Measurements from ENCODE around the gene RBM23. TPM values are rescaled to one million over a fixed set of nuclear protein-coding genes. Genes with fewer than 3 reads are reported as not detected.

Gene RBM23
- total and polyA plus RNA-seq, 9 of the 15 experiments (the other 6 are each of a cell fraction or from before 2014, with no cell fraction given), result 46.0 to 102 (median 58.5) TPM

DNA sequence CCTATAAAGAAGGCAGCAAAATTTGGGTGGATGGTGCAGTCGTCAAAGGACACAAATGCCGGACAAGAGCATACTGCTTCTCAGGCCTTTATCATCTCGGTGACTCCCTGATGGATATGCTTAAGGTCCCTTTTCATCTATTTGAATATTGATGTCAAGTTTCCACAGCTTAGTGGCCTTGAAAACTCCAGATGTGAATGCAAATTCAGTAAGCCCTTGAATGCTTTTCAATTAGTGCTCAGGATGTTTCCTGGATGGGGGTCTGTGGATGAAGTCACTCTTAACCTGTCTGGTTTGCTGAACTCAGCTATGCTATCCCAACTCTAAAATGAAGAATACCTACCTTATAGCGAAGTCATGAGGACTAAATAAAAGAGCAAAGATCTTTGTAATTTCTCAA, 25.2 kb downstream of the RBM23 start (continued):
- no peak for TF ChIP-seq KLF10 (CRISPR knock-in tag; IDR thresholded peaks at IDR 0.05)

DNA sequence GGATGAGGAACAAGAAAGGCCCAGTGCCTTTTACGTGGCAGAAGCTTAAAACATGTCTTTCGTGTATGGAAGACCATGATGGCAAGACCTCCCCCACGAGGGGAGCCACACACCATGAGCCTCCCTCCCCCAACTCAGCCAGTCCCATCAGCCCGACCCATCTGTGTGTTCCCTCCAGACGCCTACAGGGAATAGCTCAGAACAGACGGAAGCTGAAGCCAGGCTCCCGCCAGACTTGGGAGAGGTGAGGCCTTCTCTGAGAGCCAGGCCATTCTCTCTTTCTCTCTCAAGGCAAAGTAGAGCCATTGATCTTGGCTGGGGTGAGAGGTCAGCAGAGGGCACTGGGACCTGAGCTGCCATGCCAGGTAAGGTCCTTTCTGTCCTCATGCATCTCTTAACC, 26.5 kb downstream of the RBM23 start:
- CTCF ChIA-PET (ENCODE audit: low intra/inter-chr PET ratio), result no interaction called here
- no peak for ATAC-seq
- no peak overlapping the region for H3K4me2 ChIP-seq (ENCODE audit: insufficient read depth, low read length)
- TF ChIP-seq RBM17 (IDR thresholded peaks at IDR 0.05; ENCODE audit: borderline replicate concordance, low read depth, low read length) (no peak), IFI16 (CRISPR knock-in tag; IDR thresholded peaks at IDR 0.05) (no peak), ZNF347 (CRISPR knock-in tag; IDR thresholded peaks at IDR 0.05; ENCODE audit: low read depth) (no peak), CCAR2 (IDR thresholded peaks at IDR 0.05; ENCODE audit: low read depth, low read length) (no peak), EZH2 (IDR thresholded peaks at IDR 0.05; ENCODE audit: borderline replicate concordance, low read depth, low read length) (no peak), BRD9 (IDR thresholded peaks at IDR 0.05; ENCODE audit: low read depth, partially characterized antibody) (no peak), KHSRP (IDR thresholded peaks at IDR 0.05) (no peak), SMAD4 (CRISPR knock-in tag; conservative IDR thresholded peaks at IDR 0.05) (no peak), NFYB (IDR thresholded peaks at IDR 0.05; ENCODE audit: extremely low read depth, insufficient read length) (no peak), HNRNPLL (IDR thresholded peaks at IDR 0.05; ENCODE audit: low read depth, low read length, poor library complexity, severe bottlenecking) (no peak)
- TF ChIP-seq, protein P1, sequence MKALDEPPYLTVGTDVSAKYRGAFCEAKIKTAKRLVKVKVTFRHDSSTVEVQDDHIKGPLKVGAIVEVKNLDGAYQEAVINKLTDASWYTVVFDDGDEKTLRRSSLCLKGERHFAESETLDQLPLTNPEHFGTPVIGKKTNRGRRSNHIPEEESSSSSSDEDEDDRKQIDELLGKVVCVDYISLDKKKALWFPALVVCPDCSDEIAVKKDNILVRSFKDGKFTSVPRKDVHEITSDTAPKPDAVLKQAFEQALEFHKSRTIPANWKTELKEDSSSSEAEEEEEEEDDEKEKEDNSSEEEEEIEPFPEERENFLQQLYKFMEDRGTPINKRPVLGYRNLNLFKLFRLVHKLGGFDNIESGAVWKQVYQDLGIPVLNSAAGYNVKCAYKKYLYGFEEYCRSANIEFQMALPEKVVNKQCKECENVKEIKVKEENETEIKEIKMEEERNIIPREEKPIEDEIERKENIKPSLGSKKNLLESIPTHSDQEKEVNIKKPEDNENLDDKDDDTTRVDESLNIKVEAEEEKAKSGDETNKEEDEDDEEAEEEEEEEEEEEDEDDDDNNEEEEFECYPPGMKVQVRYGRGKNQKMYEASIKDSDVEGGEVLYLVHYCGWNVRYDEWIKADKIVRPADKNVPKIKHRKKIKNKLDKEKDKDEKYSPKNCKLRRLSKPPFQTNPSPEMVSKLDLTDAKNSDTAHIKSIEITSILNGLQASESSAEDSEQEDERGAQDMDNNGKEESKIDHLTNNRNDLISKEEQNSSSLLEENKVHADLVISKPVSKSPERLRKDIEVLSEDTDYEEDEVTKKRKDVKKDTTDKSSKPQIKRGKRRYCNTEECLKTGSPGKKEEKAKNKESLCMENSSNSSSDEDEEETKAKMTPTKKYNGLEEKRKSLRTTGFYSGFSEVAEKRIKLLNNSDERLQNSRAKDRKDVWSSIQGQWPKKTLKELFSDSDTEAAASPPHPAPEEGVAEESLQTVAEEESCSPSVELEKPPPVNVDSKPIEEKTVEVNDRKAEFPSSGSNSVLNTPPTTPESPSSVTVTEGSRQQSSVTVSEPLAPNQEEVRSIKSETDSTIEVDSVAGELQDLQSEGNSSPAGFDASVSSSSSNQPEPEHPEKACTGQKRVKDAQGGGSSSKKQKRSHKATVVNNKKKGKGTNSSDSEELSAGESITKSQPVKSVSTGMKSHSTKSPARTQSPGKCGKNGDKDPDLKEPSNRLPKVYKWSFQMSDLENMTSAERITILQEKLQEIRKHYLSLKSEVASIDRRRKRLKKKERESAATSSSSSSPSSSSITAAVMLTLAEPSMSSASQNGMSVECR (CRISPR knock-in tag; IDR thresholded peaks at IDR 0.05), result no peak

More for the DNA sequence above, 26.5 kb downstream of the RBM23 start:
- H3K9me3 ChIP-seq (replicated peaks; ENCODE audit: control insufficient read depth, insufficient read depth, low read depth, low read length), result no peaks in the 10 kb centered on the region
- H3K9me1 ChIP-seq (ENCODE audit: control insufficient read depth, insufficient read depth, low read length), result peaks cover 3% of the 10 kb centered on the region
- H4K20me1 ChIP-seq (replicated peaks; ENCODE audit: control insufficient read depth, insufficient read depth, low read length), result no peaks in the 10 kb centered on the region
- POLR2A ChIA-PET, result interaction anchor here (0.6 to 1.3 kb wide), 3 partner anchors 9 to 367 kb away, joined by 3 to 4 read pairs (median 4); partner anchors contain the start of gene REM2
- BruUV-seq (replicated peaks), result no TSS peak
- H3K4me1 ChIP-seq (replicated peaks in 1 of 2; ENCODE audit: control insufficient read depth in 2 of 2, insufficient read depth in 2 of 2, low read length in 2 of 2), result peaks cover 20 to 25% of the 10 kb centered on the region in 2 experiments; a peak in 4 of 5 replicates
- 68% methylated on average over 7 of the region's 7 CpGs for WGBS (ENCODE audit: insufficient coverage, low coverage, missing lambda C conversion rate)
- no peak overlapping the region for H2AFZ ChIP-seq (ENCODE audit: low read depth, low read length)
- no peaks in the 10 kb centered on the region for H3K27me3 ChIP-seq (ENCODE audit: control insufficient read depth in 2 of 2, insufficient read depth in 2 of 2, low read length in 2 of 2)
- intact Hi-C loops (cut with micrococcal nuclease), result no loop called here
- H3K27ac ChIP-seq (ENCODE audit: extremely low read depth, low read depth, low read length), result peak overlapping the region; percentile 34; the same call in 1 of the 3 replicates
- H3K4me3 ChIP-seq, result no peak overlapping the region
- in situ Hi-C loops (cut with MboI), result no loop called here
- no peaks in the 10 kb centered on the region for H3K36me3 ChIP-seq (ENCODE audit: control insufficient read depth, insufficient read depth, low read length)
- no peak for DNase-seq (ENCODE audit: extremely low read depth in 1 of 4, low spot score in 3 of 4)
- no peak for FAIRE-seq
- H3K79me2 ChIP-seq (ENCODE audit: control insufficient read depth, insufficient read depth, low read length), result peaks cover 9% of the 10 kb centered on the region
- peak overlapping the region in 1 of 2 experiments; percentile 66; a peak in 2 of 4 replicates for H3K9ac ChIP-seq (ENCODE audit: insufficient read depth in 1 of 2, low read depth in 2 of 2, low read length in 2 of 2)

Measured in K562 (cell line).